Measurements from ENCODE around the gene FGD2.

GRCh38 chr6:37020381-37020780 is 14.9 kb downstream of the FGD2 start:
- TF ChIP-seq EZH2 (IDR thresholded peaks at IDR 0.05; ENCODE audit: low read length, unreplicated experiment) = no peak
- no peak for TF ChIP-seq CTCF (conservative IDR thresholded peaks at IDR 0.05; ENCODE audit: low read depth, low read length)
